K562 (cell line): Measurements from ENCODE around the gene PCED1B. TPM values are rescaled to one million over a fixed set of nuclear protein-coding genes. Genes with fewer than 3 reads are reported as not detected.
"Not testable (repeated sequence)": the region's sequence is repeated elsewhere in the genome, so short reads cannot be mapped to it uniquely, and the experiment has no call there.

Experiments used
- ATAC-seq: fragments of 200-7000 bp; cut with Tn5 transposase; 3 replicates; pipeline ENCODE4 v1.9.1; 2020; ENCODE audit warnings: moderate library complexity
- BruUV-seq: library from RNA; stranded (reverse); fragments of 400-500 nt; replicated peaks from 2 replicates; lab custom pipeline; 2021; lab: Mats Ljungman, UMichigan
- CTCF ChIA-PET: fragments of 300-600 bp; formaldehyde crosslinking; extraction: SDS; loops from one replicate; lab custom pipeline; 2021; ENCODE audit warnings: low intra/inter-chr PET ratio; lab: Yijun Ruan, JAX
- POLR2A ChIA-PET: fragments of 300-600, 350-650 bp; sonication (Branson Sonifier 250); formaldehyde crosslinking; extraction: SDS; loops from one replicate; lab custom pipeline; 2021; ENCODE audit warnings: antibody characterized with exemption, inconsistent platforms; lab: Yijun Ruan, JAX
- DNase-seq, 4 experiments: peaks; one replicate each; pipeline versions ENCODE4 v3.0.0 to v3.0.0-alpha.2; 2011 to 2018; ENCODE audit warnings: low spot score in 3 of 4, mixed read lengths in 3 of 4; ENCODE audit errors: extremely low read depth in 1 of 4
- FAIRE-seq: peaks from 2 replicates; lab custom pipeline; 2011; peaks lifted over from hg19 to GRCh38; lab: Jason Lieb, UNC
- H2AFZ ChIP-seq: 2 replicates; pipeline ENCODE4 v1.6.0; 2011; ENCODE audit warnings: low read depth, low read length, control low read depth, inconsistent platforms
- H3K27ac ChIP-seq: fragments of 200-600 bp; 3 replicates; pipeline ENCODE4 v1.8.0; 2011; ENCODE audit warnings: low read depth, mild to moderate bottlenecking, control low read depth, inconsistent platforms, low read length, moderate library complexity, mixed read lengths; ENCODE audit errors: extremely low read depth
- H3K27me3 ChIP-seq, 2 experiments: fragments of 300-600 bp in 1 of 2; 2 replicates in 1 of 2; 3 replicates in 1 of 2; pipeline versions ENCODE4 v1.6.0 to v1.8.0; 2011; ENCODE audit warnings: inconsistent platforms in 2 of 2, low read length in 2 of 2, mild to moderate bottlenecking in 1 of 2, mixed read lengths in 1 of 2, moderate library complexity in 1 of 2; ENCODE audit not compliant: control insufficient read depth in 2 of 2, insufficient read depth in 2 of 2
- H3K36me3 ChIP-seq: fragments of 300-600 bp; 3 replicates; pipeline ENCODE4 v1.8.0; 2011; ENCODE audit warnings: mild to moderate bottlenecking, low read length, inconsistent platforms; ENCODE audit not compliant: control insufficient read depth, insufficient read depth
- H3K4me1 ChIP-seq, 2 experiments: fragments of 200-600 bp in 1 of 2; replicated peaks in 1 of 2; 2 replicates in 1 of 2; 3 replicates in 1 of 2; pipeline versions ENCODE4 v1.5.1 to v1.8.0; 2011; ENCODE audit warnings: inconsistent platforms in 2 of 2, low read length in 2 of 2, mild to moderate bottlenecking in 1 of 2, mixed read lengths in 1 of 2, moderate library complexity in 1 of 2; ENCODE audit not compliant: control insufficient read depth in 2 of 2, insufficient read depth in 2 of 2
- H3K4me2 ChIP-seq: 2 replicates; pipeline ENCODE4 v1.6.1; 2011; ENCODE audit warnings: low read length, control low read depth, inconsistent platforms, mixed read lengths; ENCODE audit not compliant: insufficient read depth
- H3K4me3 ChIP-seq: fragments of 200-600 bp; sonication (generic), shearing (Covaris generic); 2 replicates; pipeline ENCODE4 v1.5.1; 2016; ENCODE audit warnings: control low read depth, inconsistent platforms
- H3K79me2 ChIP-seq: fragments of 200-600 bp; 3 replicates; pipeline ENCODE4 v1.8.0; 2011; ENCODE audit warnings: low read length, inconsistent platforms; ENCODE audit not compliant: control insufficient read depth, insufficient read depth
- H3K9ac ChIP-seq, 2 experiments: 2 replicates each; pipeline versions ENCODE4 v1.6.0 to v1.6.1; 2011; ENCODE audit warnings: low read depth in 2 of 2, low read length in 2 of 2, control low read depth in 1 of 2, inconsistent platforms in 1 of 2, mild to moderate bottlenecking in 1 of 2, mixed read lengths in 1 of 2; ENCODE audit not compliant: insufficient read depth in 1 of 2
- H3K9me1 ChIP-seq: one replicate; pipeline ENCODE4 v1.6.0; 2011; ENCODE audit warnings: inconsistent platforms, mild to moderate bottlenecking, low read length, moderate library complexity; ENCODE audit not compliant: control insufficient read depth, insufficient read depth
- H3K9me3 ChIP-seq: replicated peaks from 2 replicates; pipeline ENCODE4 v1.5.1; 2011; ENCODE audit warnings: low read depth, low read length, inconsistent platforms; ENCODE audit not compliant: control insufficient read depth, insufficient read depth
- H4K20me1 ChIP-seq: replicated peaks from 2 replicates; pipeline ENCODE4 v1.6.1; 2011; ENCODE audit warnings: low read length, inconsistent platforms, mixed read lengths; ENCODE audit not compliant: control insufficient read depth, insufficient read depth
- BACH1 ChIP-seq: fragments of 200-800 bp; sonication (Bioruptor generic); IDR thresholded peaks from 2 replicates; pipeline ENCODE4 v1.6.1; 2016; ENCODE audit warnings: missing genetic modification characterization, missing compliant biosample characterization
- CREB3 ChIP-seq: fragments of 450-650 bp; conservative IDR thresholded peaks from 2 replicates; pipeline ENCODE4 v1.6.1; 2016; ENCODE audit warnings: missing genetic modification characterization, low read depth, mild to moderate bottlenecking, missing compliant biosample characterization, moderate library complexity
- DDX20 ChIP-seq: fragments of 450-650 bp; IDR thresholded peaks from 2 replicates; pipeline ENCODE4 v1.6.1; 2016; ENCODE audit warnings: missing genetic modification characterization, low read depth, mild to moderate bottlenecking, missing compliant biosample characterization, moderate library complexity
- GTF2A2 ChIP-seq: IDR thresholded peaks from 2 replicates; pipeline ENCODE4 v1.6.1; 2016; ENCODE audit warnings: mild to moderate bottlenecking, missing genetic modification characterization, missing compliant biosample characterization
- HDAC8 ChIP-seq: fragments of 450-650 bp; IDR thresholded peaks from 2 replicates; pipeline ENCODE4 v1.6.1; 2016; ENCODE audit warnings: mild to moderate bottlenecking, missing genetic modification characterization, moderate library complexity, missing compliant biosample characterization
- HINFP ChIP-seq: fragments of 450-650 bp; conservative IDR thresholded peaks from 2 replicates; pipeline ENCODE4 v1.6.1; 2016; ENCODE audit warnings: missing genetic modification characterization, low read depth, mild to moderate bottlenecking, control low read depth, missing compliant biosample characterization
- PTRF ChIP-seq: fragments of 450-650 bp; IDR thresholded peaks from 2 replicates; pipeline ENCODE4 v1.6.1; 2016; ENCODE audit warnings: mild to moderate bottlenecking, missing genetic modification characterization, missing compliant biosample characterization
- PTTG1 ChIP-seq: fragments of 450-650 bp; IDR thresholded peaks from 2 replicates; pipeline ENCODE4 v1.6.1; 2016; ENCODE audit warnings: low read depth, mild to moderate bottlenecking, missing genetic modification characterization, missing compliant biosample characterization
- PYGO2 ChIP-seq: fragments of 450-650 bp; IDR thresholded peaks from 2 replicates; pipeline ENCODE4 v1.6.1; 2016; ENCODE audit warnings: mild to moderate bottlenecking, missing genetic modification characterization, moderate library complexity, missing compliant biosample characterization
- ZNF175 ChIP-seq: fragments of 200-800 bp; sonication (Bioruptor generic); IDR thresholded peaks from 2 replicates; pipeline ENCODE4 v1.6.1; 2016; ENCODE audit warnings: low read depth, mild to moderate bottlenecking, missing genetic modification characterization, missing compliant biosample characterization
- ZNF584 ChIP-seq: fragments of 200-800 bp; sonication (Bioruptor generic); IDR thresholded peaks from 2 replicates; pipeline ENCODE4 v1.6.1; 2016; ENCODE audit warnings: low read depth, mild to moderate bottlenecking, missing genetic modification characterization, missing compliant biosample characterization
- ZNF592 ChIP-seq: fragments of 450-650 bp; IDR thresholded peaks from 2 replicates; pipeline ENCODE4 v1.6.1; 2017; ENCODE audit warnings: antibody characterized with exemption, mild to moderate bottlenecking
- ZNF766 ChIP-seq: fragments of 200-800 bp; sonication (Bioruptor generic); conservative IDR thresholded peaks from 2 replicates; pipeline ENCODE4 v1.6.1; 2016; ENCODE audit warnings: missing genetic modification characterization, missing compliant biosample characterization
- WGBS: fragments of 100-300 bp; shearing (Covaris generic); methylation state at CpG from one replicate; pipeline ENCODE4 v1.1.6; 2016; ENCODE audit warnings: low coverage, mixed read lengths; ENCODE audit not compliant: insufficient coverage; ENCODE audit errors: missing lambda C conversion rate; 5-methylcytosine and 5-hydroxymethylcytosine counted together
- in situ Hi-C: fragments of 300-500 bp; cut with MboI; formaldehyde crosslinking; loops from 4 replicates; pipeline ENCODE4 v1.15.0; 2018; ENCODE audit warnings: inconsistent platforms, mixed read lengths
- intact Hi-C: fragments of 100-400 bp; cut with micrococcal nuclease; formaldehyde crosslinking; loops from 2 replicates; pipeline ENCODE4 v1.14.2; 2022
- polyA plus RNA-seq, 8 experiments: library from polyadenylated mRNA; depleted of rRNA in 4 of 8; stranded (reverse) in 5 of 8; unstranded in 3 of 8; fragments of >200 nt; fragmentation: Nextera tagmentation in 2 of 8; fragmentation: Illumina TruSeq in 1 of 8; extraction: Ambion mirVana in 2 of 8; extraction: Trizol in 1 of 8; gene quantifications; 2 replicates each; pipeline versions ENCODE4 v1.2.1 to v1.2.3, GENCODE V29; 2011 to 2014; ENCODE audit warnings: inconsistent platforms in 1 of 8, missing spikeins in 1 of 8
- total RNA-seq, 7 experiments: library from RNA; depleted of rRNA in 6 of 7; stranded (reverse); fragments of >200 nt in 6 of 7; fragmentation: Illumina TruSeq in 2 of 7; extraction: Trizol in 2 of 7; gene quantifications; 2 replicates each; pipeline versions ENCODE4 v1.2.1 to v1.2.3, GENCODE V29; 2011 to 2021; ENCODE audit warnings: low replicate concordance in 1 of 7

The PCED1B gene
- total and polyA plus RNA-seq, 9 of the 15 experiments (the other 6 are each of a cell fraction or from before 2014, with no cell fraction given): 1.2 to 9.3 (median 2.5) TPM

- BruUV-seq, intact Hi-C loops, H3K9me3 ChIP-seq, H3K36me3 ChIP-seq, H3K4me2 ChIP-seq, H3K79me2 ChIP-seq, ATAC-seq, DNase-seq, H3K9ac ChIP-seq, FAIRE-seq, in situ Hi-C loops, H3K4me3 ChIP-seq, CTCF ChIA-PET, H4K20me1 ChIP-seq, H3K27ac ChIP-seq, H3K9me1 ChIP-seq, H3K27me3 ChIP-seq, H2AFZ ChIP-seq: not testable (repeated sequence)
- peaks cover 0 to 11% of the 10 kb centered on the region in 2 experiments; a peak in 3 of 5 replicates for H3K4me1 ChIP-seq
- POLR2A ChIA-PET: interaction anchor here (0.7 to 1.4 kb wide), 2 partner anchors 9 to 13 kb away, joined by 3 to 4 read pairs; no protein-coding TSS in a partner anchor
- 68% methylated on average over 6 of the region's 6 CpGs for WGBS
- peak; percentile 65 for TF ChIP-seq PYGO2 (tag)
- TF ChIP-seq BACH1: peak; percentile 32; the same call in 1 of the 2 replicates
- TF ChIP-seq ZNF175 (CRISPR knock-in tag): peak; percentile 35; the same call in 1 of the 2 replicates
- TF ChIP-seq HDAC8 (tag): peak; percentile 76; the same call in 1 of the 2 replicates
- TF ChIP-seq PTTG1: peak; percentile 78
- TF ChIP-seq ZNF766 (CRISPR knock-in tag): 0 out of 2 replicates have a peak, but pooled peaks have one; percentile 40
- peak; percentile 71 for TF ChIP-seq CREB3
- TF ChIP-seq HINFP (tag): peak; percentile 68; the same call in 1 of the 2 replicates
- peak; percentile 83 for TF ChIP-seq DDX20 (tag)
- TF ChIP-seq GTF2A2 (tag): peak; percentile 67; the same call in 1 of the 2 replicates
- 0 out of 2 replicates have a peak, but pooled peaks have one; percentile 32 for TF ChIP-seq ZNF584
- TF ChIP-seq PTRF: peak; percentile 85
- peak; percentile 89 for TF ChIP-seq ZNF592
Observed at GRCh38 chr12:47201190-47201589, 121.8 kb downstream of the PCED1B start.
